SK-N-MC (cell line): ENCODE results near the gene TEAD1.

Source experiments
- DNase-seq: peaks from one replicate; pipeline ENCODE4 v3.0.0-alpha.2; 2011; ENCODE audit warnings: low read depth, low spot score
- H3K27ac ChIP-seq: fragments of 200-600 bp; sonication (generic); 2 replicates; pipeline ENCODE4 v1.5.1; 2016; ENCODE audit warnings: mixed run types
- H3K36me3 ChIP-seq: fragments of 200-600 bp; sonication (generic); 2 replicates; pipeline ENCODE4 v1.6.1; 2017; ENCODE audit warnings: antibody characterized with exemption, low read length, mixed read lengths; ENCODE audit not compliant: insufficient read depth
- H3K4me3 ChIP-seq: fragments of 200-600 bp; sonication (generic); 2 replicates; pipeline ENCODE4 v1.5.1; 2016
- H3K9ac ChIP-seq: fragments of 200-600 bp; sonication (generic); 2 replicates; pipeline ENCODE4 v1.8.0; 2017; ENCODE audit warnings: mixed run types, mixed read lengths; ENCODE audit not compliant: insufficient read length
- H3K9me3 ChIP-seq: fragments of 200-600 bp; sonication (generic); 2 replicates; pipeline ENCODE4 v1.6.1; 2017; ENCODE audit warnings: low read depth, mild to moderate bottlenecking, antibody characterized with exemption, low read length, moderate library complexity, mixed read lengths
- EZH2 ChIP-seq: fragments of 200-600 bp; sonication (generic); IDR thresholded peaks from one replicate; pipeline ENCODE4 v1.6.1; 2017; ENCODE audit warnings: antibody characterized with exemption
- FOXP2 ChIP-seq: optimal IDR thresholded peaks from 2 replicates; pipeline ENCODE3; 2011; ENCODE audit warnings: mild to moderate bottlenecking, moderate library complexity; ENCODE audit not compliant: insufficient read depth; ENCODE audit errors: extremely low read length, control extremely low read depth
- POLR2AphosphoS5 ChIP-seq: IDR thresholded peaks from 2 replicates; pipeline ENCODE4 v1.6.1; 2012; ENCODE audit warnings: mild to moderate bottlenecking, low read depth, low read length, borderline replicate concordance

TEAD1 gene

DNA sequence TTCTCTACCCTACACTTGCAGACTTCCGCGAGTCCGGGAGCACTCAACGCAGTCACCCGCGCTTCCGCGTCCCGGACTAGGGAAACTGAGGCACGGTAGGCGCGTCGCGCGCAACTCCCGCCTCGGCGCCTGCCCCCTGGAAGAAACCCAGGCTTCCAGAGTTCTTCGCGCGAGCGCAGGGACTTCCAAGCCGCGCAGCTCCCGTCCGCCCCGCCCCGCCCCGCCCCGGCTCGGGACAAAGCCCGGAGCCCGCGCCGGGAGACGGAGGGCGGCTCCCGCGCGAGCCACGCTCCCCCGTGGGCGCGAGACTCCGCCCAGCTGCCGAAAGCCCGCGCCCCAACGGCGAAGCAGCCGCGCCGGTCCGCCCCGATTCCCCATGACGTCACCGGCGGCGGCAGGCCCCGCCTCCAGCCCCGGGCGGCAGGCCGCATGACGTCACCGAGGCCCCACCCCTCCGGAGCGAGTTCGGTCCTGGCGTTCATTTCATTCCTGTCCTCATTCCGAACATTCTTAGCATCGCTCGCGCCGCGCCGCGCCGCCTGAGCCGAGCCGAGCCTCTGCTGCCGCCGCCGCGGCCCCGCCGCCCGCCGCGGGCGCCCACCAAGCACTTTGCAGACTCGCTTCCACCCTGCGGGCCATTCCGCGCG is at the start of gene TEAD1:
Gene TEAD1 (plus strand): TSS at position 498 of the 647 bp plus-strand sequence.
- Histone ChIP-seq H3K4me3 (peak within 1 kb of the TSS; percentile 77), H3K36me3 (0 out of 2 replicates have a peak, but pooled peaks cover 7% of the 10 kb centered on the region), H3K9ac (peak within 1 kb of the TSS; percentile 88), H3K9me3 (no peaks in the 10 kb centered on the region), H3K27ac (peak within 1 kb of the TSS; percentile 83)
- DNase-seq, result peak; percentile 69
- no peak for TF ChIP-seq FOXP2
- TF ChIP-seq POLR2AphosphoS5, result peak; percentile 82
- TF ChIP-seq EZH2, result no peak

DNA sequence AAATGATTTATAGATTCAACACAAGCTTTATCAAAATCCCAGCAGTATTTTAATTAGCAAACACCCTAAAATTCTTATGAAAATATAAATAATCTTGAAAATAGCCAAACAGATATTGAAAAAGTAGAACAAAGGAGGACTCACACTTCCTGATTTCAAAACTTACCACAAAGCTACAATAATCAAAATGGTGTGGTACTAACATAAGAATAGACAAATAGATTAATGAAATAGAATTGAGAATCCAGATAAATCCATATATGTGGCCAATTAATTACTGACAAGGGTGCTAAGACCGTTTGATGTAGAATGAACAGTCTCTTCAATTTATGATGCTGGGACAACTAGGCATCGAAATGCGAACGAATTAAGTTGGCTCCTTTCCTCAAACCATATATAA is 49.6 kb upstream of the TEAD1 start:
- TF ChIP-seq FOXP2 (no peak), POLR2AphosphoS5 (no peak), EZH2 (no peak)
- Histone ChIP-seq H3K9ac (no peak overlapping the region), H3K36me3 (no peaks in the 10 kb centered on the region), H3K27ac (peak overlapping the region; percentile 89; the same call in 1 of the 2 replicates), H3K4me3 (no peak overlapping the region), H3K9me3 (peaks cover 4% of the 10 kb centered on the region; the same call in 1 of the 2 replicates)
- DNase-seq, result no peak

DNA sequence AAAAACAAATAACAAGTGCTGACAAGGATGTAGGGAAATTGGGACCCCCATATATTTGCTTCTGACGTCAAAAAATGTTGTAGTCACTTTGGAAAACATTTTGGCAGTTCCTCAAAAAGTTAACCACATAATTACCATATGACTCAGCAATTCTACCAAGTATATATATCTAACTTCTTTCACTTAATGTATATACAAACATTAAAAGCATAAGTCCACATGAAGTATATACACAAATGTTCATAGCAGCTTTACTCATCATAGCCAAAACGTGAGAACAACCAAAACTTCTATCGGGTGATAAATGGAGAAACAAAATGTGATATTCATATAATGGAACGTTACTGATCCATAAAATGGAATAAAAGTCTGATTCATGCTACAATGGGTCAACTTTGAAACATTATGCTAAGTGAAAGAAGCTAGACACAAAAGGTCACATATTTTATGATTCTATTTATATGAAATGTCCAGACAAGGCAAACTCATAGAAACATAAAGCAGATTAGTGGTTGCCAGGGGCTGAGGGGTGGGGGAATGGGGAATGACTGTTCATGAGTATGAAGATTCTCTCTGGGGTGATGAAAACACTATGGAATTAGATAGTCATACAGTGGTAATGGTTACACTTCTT is 48.7 kb upstream of the TEAD1 start:
- H3K4me3 ChIP-seq, result peak overlapping the region; percentile 45
- no peak for TF ChIP-seq FOXP2
- no peak for TF ChIP-seq EZH2
- no peak for TF ChIP-seq POLR2AphosphoS5
- no peaks in the 10 kb centered on the region for H3K36me3 ChIP-seq
- no peak overlapping the region for H3K9ac ChIP-seq
- H3K27ac ChIP-seq, result peak overlapping the region; percentile 89
- H3K9me3 ChIP-seq, result peaks cover 4% of the 10 kb centered on the region; the same call in 1 of the 2 replicates
- peak; percentile 68 for DNase-seq

DNA sequence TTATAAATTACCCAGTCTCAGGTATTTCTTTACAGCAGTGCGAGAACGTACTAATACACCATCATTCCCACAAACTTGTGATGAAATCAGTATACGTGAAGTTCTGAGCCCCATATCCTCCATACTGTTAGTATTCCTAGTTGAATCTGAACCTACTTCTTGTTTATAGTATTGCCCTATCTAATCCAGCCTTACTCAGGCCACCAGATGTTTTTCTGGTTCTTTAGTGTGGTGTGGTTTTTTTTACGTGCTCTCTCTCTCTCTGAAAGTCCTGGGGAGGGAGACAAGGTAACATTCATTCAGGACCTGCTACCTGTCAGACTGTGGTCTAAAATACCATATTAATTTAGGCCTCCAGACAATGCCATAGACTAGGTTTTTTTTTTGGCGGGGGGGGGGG is 47.6 kb upstream of the TEAD1 start:
- no peak overlapping the region for H3K9ac ChIP-seq

DNA sequence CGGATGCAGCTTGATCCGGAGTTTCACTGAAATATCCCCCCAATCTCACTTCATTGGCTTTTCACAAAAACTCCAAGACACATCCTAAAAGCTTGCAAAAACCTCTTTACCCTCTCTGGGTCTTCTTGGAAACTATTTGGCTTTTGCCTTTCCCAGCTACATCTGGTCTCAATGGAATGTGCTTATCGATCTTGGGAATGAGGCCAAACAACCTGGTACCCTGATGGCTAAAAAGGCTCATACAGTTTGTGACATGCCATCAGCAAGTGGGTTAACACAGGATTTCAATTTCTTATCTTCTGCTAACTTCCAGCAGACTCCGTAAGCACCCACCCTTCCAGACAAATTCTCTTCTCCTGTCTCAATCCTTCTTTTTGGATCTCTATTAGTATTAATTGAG is 45.9 kb upstream of the TEAD1 start:
- Histone ChIP-seq H3K9ac (no peak overlapping the region), H3K4me3 (no peak overlapping the region), H3K27ac (no peak overlapping the region), H3K36me3 (no peaks in the 10 kb centered on the region), H3K9me3 (peaks cover 4% of the 10 kb centered on the region; the same call in 1 of the 2 replicates)
- no peak for TF ChIP-seq POLR2AphosphoS5
- TF ChIP-seq EZH2, result no peak
- TF ChIP-seq FOXP2, result no peak
- DNase-seq, result no peak

More for the DNA sequence above, 47.6 kb upstream of the TEAD1 start:
- peaks cover 4% of the 10 kb centered on the region; the same call in 1 of the 2 replicates for H3K9me3 ChIP-seq
- no peak for DNase-seq
- no peak overlapping the region for H3K27ac ChIP-seq
- no peak overlapping the region for H3K4me3 ChIP-seq
- no peaks in the 10 kb centered on the region for H3K36me3 ChIP-seq
- TF ChIP-seq EZH2 (no peak), FOXP2 (no peak), POLR2AphosphoS5 (no peak)

DNA sequence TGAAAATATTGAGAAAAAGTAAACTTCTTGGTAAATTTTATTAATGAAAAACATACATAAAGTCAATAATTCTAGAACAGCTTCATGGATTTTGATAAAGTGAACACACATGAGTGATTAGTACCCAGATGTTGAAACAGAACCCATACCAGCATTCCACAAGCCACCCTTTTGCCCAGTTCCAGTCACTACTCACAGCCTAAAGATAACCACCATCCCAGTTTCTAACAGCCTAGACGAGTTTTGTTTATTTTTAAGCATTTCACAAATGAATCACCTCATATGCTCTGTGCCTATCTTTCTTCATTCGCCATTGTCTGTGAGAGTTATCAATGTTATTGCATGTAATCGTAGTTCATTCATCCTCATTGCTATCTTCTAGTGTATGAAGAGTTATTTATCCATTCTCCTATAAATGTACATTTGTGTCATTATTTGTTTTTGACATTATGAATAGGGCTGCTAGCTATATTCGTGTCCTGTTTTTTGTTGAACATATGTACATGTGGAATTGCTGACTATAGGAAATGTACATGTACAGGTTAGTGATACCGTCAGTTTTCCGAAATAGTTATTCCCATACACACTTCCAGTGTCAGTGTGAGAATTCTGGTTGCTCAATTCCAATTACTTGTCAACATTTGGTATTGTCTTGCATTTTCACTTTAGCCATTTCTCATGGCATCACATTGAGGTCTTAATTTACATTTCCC is 44.5 kb upstream of the TEAD1 start:
- H3K9ac ChIP-seq, result no peak overlapping the region
- no peaks in the 10 kb centered on the region for H3K36me3 ChIP-seq
- H3K9me3 ChIP-seq, result peaks cover 2% of the 10 kb centered on the region; the same call in 1 of the 2 replicates
- H3K27ac ChIP-seq, result no peak overlapping the region
- no peak for DNase-seq
- H3K4me3 ChIP-seq, result no peak overlapping the region
- no peak for TF ChIP-seq FOXP2
- TF ChIP-seq EZH2, result no peak
- no peak for TF ChIP-seq POLR2AphosphoS5

DNA sequence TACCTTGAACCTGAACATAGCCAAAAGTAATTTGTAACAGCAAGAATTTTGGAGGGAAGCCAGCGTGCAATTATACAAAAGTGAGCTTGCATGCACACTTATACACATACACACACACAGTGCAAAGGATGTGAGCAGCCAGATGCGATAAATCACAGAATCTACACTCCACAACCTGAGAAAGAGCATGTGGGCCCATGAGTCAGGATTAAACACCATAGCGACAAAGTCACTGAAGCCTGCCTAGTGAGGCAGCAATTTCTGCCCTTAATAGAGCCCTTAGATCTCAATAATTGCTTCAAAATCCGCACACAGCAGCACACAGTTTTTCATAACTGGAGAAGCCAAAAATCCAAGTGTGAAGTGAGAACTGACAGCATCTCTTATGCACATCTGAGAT is 42.6 kb upstream of the TEAD1 start:
- H3K9me3 ChIP-seq, result no peaks in the 10 kb centered on the region
- TF ChIP-seq POLR2AphosphoS5, result no peak
- no peak for TF ChIP-seq EZH2
- TF ChIP-seq FOXP2, result no peak
- H3K27ac ChIP-seq, result no peak overlapping the region
- no peak overlapping the region for H3K9ac ChIP-seq
- no peak for DNase-seq
- H3K4me3 ChIP-seq, result no peak overlapping the region
- H3K36me3 ChIP-seq, result no peaks in the 10 kb centered on the region

DNA sequence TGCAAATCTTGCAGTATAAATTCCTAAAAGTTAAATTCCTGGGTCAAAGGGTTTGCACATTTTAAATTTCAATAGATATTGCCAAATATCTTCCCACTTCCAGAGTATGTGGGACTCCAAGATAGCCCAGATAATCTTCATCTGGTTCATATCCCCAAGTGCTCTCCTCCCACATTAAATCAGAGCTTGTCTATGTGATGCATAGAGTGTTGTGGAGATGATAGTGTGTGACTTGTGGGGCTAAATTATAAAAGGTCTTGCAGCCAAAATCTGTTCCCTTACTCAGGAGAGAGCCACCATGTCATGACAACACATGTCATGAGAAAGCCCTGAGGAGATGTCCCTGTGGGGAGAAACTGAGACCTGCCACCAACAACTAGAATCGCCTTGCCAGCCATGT is 39.9 kb upstream of the TEAD1 start:
- Histone ChIP-seq H3K9me3 (no peaks in the 10 kb centered on the region), H3K27ac (no peak overlapping the region), H3K36me3 (no peaks in the 10 kb centered on the region), H3K9ac (no peak overlapping the region), H3K4me3 (no peak overlapping the region)
- no peak for TF ChIP-seq POLR2AphosphoS5
- no peak for TF ChIP-seq FOXP2
- no peak for TF ChIP-seq EZH2
- no peak for DNase-seq
